Smooth muscle cell (in vitro differentiated cells): ENCODE data around the gene GH2. TPM values are rescaled to one million over a fixed set of nuclear protein-coding genes. Genes with fewer than 3 reads are reported as not detected.
"Not testable (repeated sequence)": the region's sequence is repeated elsewhere in the genome, so short reads cannot be mapped to it uniquely, and the experiment has no call there.

Experiments used
- DNase-seq: peaks from one replicate; lab custom pipeline; 2025; ENCODE audit not compliant: unreplicated experiment; lab: John Stamatoyannopoulos, UW
- H2AFZ ChIP-seq: fragments of 200-600 bp; sonication (generic); 2 replicates; pipeline ENCODE4 v1.6.0; 2016; ENCODE audit warnings: antibody characterized with exemption, low read depth, mild to moderate bottlenecking
- H3F3A ChIP-seq: fragments of 200-600 bp; sonication (generic); 2 replicates; pipeline ENCODE4 v1.6.0; 2017; ENCODE audit warnings: antibody characterized with exemption, low read depth
- H3K27ac ChIP-seq: fragments of 200-600 bp; sonication (generic); 2 replicates; pipeline ENCODE4 v1.5.1; 2016; ENCODE audit warnings: low read depth, mild to moderate bottlenecking
- H3K27me3 ChIP-seq: fragments of 200-600 bp; sonication (generic); 2 replicates; pipeline ENCODE4 v1.6.1; 2016; ENCODE audit warnings: low read depth, mild to moderate bottlenecking
- H3K36me3 ChIP-seq: fragments of 200-600 bp; sonication (generic); 2 replicates; pipeline ENCODE4 v1.5.1; 2016; ENCODE audit warnings: low read depth
- H3K4me1 ChIP-seq: fragments of 200-600 bp; sonication (generic); 2 replicates; pipeline ENCODE4 v1.5.1; 2016; ENCODE audit warnings: low read depth
- H3K4me2 ChIP-seq: fragments of 200-600 bp; sonication (generic); 2 replicates; pipeline ENCODE4 v1.6.0; 2016; ENCODE audit warnings: mild to moderate bottlenecking
- H3K4me3 ChIP-seq: fragments of 200-600 bp; sonication (generic); 2 replicates; pipeline ENCODE4 v1.5.1; 2016; ENCODE audit warnings: mild to moderate bottlenecking
- H3K79me2 ChIP-seq: fragments of 200-600 bp; sonication (generic); 2 replicates; pipeline ENCODE4 v1.6.0; 2016; ENCODE audit warnings: low read depth, mild to moderate bottlenecking
- H3K9ac ChIP-seq: fragments of 200-600 bp; sonication (generic); 2 replicates; pipeline ENCODE4 v1.6.0; 2016; ENCODE audit warnings: low read depth
- H3K9me3 ChIP-seq: fragments of 200-600 bp; sonication (generic); replicated peaks from 2 replicates; pipeline ENCODE4 v1.5.1; 2016; ENCODE audit warnings: low read depth
- H4K20me1 ChIP-seq: fragments of 200-600 bp; sonication (generic); 2 replicates; pipeline ENCODE4 v1.6.0; 2016; ENCODE audit warnings: low read depth
- WGBS: methylation state at CpG from one replicate; pipeline ENCODE4 v1.1.7; 2016; ENCODE audit warnings: low lambda C conversion rate; 5-methylcytosine and 5-hydroxymethylcytosine counted together
- polyA plus RNA-seq: library from polyadenylated mRNA; unstranded; fragments of >200 nt; fragmentation: Nextera tagmentation; extraction: Ambion mirVana; gene quantifications from 2 replicates; pipeline ENCODE4 v1.2.1, GENCODE V29; 2016
- total RNA-seq: library from RNA; depleted of rRNA; stranded (reverse); fragments of >200 nt; gene quantifications from 2 replicates; pipeline ENCODE4 v1.2.3, GENCODE V29; 2014
- TF ChIP-seq, protein P1 (sequence below): fragments of 200-600 bp; sonication (generic); IDR thresholded peaks from 2 replicates; pipeline ENCODE4 v1.5.1; 2017; ENCODE audit warnings: borderline replicate concordance, mild to moderate bottlenecking, antibody characterized with exemption; ENCODE audit not compliant: insufficient read depth, poor library complexity, severe bottlenecking

Gene GH2
- total and polyA plus RNA-seq, 2 experiments from 2014 or later, result not detected

DNA sequence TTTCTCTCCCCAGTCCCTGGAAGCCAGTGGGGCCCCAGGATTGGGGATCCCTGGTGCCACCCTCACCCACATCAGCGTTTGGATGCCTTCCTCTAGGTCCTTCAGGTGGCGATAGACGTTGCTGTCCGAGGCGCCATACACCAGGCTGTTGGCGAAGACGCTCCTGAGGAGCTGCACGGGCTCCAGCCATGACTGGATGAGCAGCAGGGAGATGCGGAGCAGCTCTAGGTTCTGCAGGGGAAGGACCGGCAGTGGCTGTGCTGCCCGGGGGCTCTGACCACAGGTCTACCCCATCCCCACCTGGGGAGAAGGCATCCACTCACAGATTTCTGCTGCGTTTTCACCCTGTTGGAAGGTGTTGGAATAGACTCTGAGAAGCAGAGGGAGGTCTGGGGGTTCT lies 1.0 kb downstream of the GH2 start:
- DNase-seq, result no peak
- Histone ChIP-seq H3F3A (no peaks in the 10 kb centered on the region), H3K79me2 (no peaks in the 10 kb centered on the region), H3K4me3 (no peak overlapping the region), H3K4me1 (no peaks in the 10 kb centered on the region), H3K36me3 (no peaks in the 10 kb centered on the region), H3K4me2 (no peak overlapping the region), H3K9ac (no peak overlapping the region), H4K20me1 (no peaks in the 10 kb centered on the region), H2AFZ (no peak overlapping the region), H3K27me3 (no peaks in the 10 kb centered on the region), H3K9me3 (no peaks in the 10 kb centered on the region), H3K27ac (no peak overlapping the region)
- WGBS, result 85% methylated on average over 12 of the region's 12 CpGs
- TF ChIP-seq, protein P1, sequence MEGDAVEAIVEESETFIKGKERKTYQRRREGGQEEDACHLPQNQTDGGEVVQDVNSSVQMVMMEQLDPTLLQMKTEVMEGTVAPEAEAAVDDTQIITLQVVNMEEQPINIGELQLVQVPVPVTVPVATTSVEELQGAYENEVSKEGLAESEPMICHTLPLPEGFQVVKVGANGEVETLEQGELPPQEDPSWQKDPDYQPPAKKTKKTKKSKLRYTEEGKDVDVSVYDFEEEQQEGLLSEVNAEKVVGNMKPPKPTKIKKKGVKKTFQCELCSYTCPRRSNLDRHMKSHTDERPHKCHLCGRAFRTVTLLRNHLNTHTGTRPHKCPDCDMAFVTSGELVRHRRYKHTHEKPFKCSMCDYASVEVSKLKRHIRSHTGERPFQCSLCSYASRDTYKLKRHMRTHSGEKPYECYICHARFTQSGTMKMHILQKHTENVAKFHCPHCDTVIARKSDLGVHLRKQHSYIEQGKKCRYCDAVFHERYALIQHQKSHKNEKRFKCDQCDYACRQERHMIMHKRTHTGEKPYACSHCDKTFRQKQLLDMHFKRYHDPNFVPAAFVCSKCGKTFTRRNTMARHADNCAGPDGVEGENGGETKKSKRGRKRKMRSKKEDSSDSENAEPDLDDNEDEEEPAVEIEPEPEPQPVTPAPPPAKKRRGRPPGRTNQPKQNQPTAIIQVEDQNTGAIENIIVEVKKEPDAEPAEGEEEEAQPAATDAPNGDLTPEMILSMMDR, result no peak

DNA sequence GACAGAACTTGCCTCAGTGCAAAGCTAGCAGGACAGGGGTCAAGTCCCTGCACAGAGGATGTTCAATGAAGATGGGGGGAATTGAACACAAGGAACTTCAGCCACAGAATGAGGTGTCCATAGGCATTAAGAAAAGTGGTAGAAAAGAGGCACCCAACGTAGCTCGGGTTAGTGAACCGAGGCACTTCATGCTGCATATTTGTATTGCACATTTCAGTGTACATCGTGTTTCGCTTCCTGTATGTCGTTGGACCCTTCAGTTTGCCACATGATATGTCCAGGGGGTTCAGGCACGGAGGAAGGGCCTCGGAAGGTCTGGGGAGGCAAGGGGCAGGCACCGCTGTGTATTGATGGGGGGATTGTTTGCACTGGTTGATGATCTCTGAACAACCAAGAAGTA lies 3.3 kb downstream of the GH2 start:
- H3F3A ChIP-seq, H4K20me1 ChIP-seq, H3K9ac ChIP-seq, H3K79me2 ChIP-seq, DNase-seq, H3K4me2 ChIP-seq, H2AFZ ChIP-seq, H3K4me3 ChIP-seq, H3K27me3 ChIP-seq, H3K36me3 ChIP-seq, H3K27ac ChIP-seq, H3K9me3 ChIP-seq, H3K4me1 ChIP-seq: not testable (repeated sequence)
- 94% methylated on average over 9 of the region's 9 CpGs for WGBS

DNA sequence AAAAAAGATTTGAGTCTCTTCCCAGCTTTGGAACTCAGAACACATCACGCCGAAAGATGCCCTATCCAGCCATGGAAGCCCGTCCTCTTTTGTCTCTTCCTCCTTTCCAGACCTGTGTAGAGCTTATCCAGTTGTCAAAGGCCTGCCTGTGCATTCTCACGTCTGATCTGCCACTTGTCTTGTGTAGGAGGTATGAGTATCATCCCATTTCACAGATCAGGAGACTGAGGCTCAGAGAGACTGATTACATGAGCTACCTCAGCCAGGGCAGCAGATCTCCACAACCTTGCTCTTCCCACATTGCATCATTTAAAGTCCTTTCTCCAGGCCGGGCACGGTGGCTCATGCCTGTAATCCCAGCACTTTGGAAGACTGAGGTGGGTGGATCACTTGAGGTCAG lies 7.1 kb downstream of the GH2 start:
- not testable (repeated sequence) for H3K27ac ChIP-seq, H3K36me3 ChIP-seq, H4K20me1 ChIP-seq, H3F3A ChIP-seq, H3K4me3 ChIP-seq, H3K79me2 ChIP-seq, H3K4me2 ChIP-seq, DNase-seq, H3K9ac ChIP-seq, H3K27me3 ChIP-seq, H3K4me1 ChIP-seq, H3K9me3 ChIP-seq, H2AFZ ChIP-seq
- WGBS, result 90% methylated on average over 6 of the region's 6 CpGs

DNA sequence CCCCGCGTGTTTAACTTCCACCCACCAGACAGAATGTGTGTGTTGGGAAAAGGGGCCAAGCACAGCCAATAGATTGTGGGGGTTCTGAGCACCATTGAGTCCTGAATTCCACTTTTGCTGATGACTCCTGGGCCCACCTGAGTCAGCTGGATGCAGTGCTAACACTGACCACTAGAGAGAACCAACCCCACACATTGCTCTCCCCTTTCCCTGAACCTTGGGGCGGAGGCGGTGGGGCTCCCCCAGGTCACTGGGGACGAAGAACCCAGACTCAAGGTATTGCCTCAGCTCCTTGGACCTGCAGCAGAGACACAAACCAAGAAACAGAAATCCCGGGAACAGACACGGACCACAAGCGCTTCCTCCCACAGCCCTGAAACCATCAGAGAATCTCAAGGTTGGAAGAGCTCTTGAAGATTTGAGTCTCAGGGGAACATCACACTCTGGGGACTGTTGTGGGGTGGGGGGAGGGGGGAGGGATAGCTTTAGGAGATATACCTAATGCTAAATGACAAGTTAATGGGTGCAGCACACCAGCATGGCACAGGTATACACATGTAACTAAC lies 7.6 kb downstream of the GH2 start:
- not testable (repeated sequence) for H3K27me3 ChIP-seq, H4K20me1 ChIP-seq, H3F3A ChIP-seq, H3K27ac ChIP-seq, H3K4me2 ChIP-seq, H3K4me1 ChIP-seq, H3K4me3 ChIP-seq, H3K9ac ChIP-seq, H3K79me2 ChIP-seq, H3K9me3 ChIP-seq, H2AFZ ChIP-seq, DNase-seq, H3K36me3 ChIP-seq
- 86% methylated on average over 6 of the region's 8 CpGs for WGBS

DNA sequence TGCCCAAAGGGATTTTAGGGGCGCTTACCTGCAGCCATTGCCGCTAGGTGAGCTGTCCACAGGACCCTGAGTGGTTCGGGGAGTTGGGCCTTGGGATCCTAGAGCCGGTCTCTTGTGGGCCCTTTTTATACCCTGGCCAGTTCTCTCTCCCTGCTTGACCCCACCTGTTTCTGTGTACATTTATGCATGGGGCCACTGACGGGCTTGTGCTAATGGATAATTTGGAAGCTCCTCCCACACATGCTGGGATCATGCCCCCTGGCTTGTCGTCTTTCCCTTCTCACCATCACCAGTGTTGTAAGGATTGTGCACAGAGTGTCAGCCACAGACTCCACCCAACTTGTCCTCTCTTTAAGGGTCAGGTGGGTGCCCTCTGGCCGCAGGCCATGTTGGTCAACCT lies 8.2 kb downstream of the GH2 start, which contains the start of gene CSH2:
CSH2 (minus strand) TSS at position 101 of the 400 bp plus-strand sequence; CDS start at position 38, 63 bp downstream.
- not testable (repeated sequence) for H3K4me2 ChIP-seq, H3K36me3 ChIP-seq, H3K27me3 ChIP-seq, H3K79me2 ChIP-seq, H3K4me1 ChIP-seq, H3K9ac ChIP-seq, H4K20me1 ChIP-seq, H3K4me3 ChIP-seq, H3K9me3 ChIP-seq, H3K27ac ChIP-seq, H2AFZ ChIP-seq, DNase-seq, H3F3A ChIP-seq
- 90% methylated on average over 4 of the region's 7 CpGs for WGBS

DNA sequence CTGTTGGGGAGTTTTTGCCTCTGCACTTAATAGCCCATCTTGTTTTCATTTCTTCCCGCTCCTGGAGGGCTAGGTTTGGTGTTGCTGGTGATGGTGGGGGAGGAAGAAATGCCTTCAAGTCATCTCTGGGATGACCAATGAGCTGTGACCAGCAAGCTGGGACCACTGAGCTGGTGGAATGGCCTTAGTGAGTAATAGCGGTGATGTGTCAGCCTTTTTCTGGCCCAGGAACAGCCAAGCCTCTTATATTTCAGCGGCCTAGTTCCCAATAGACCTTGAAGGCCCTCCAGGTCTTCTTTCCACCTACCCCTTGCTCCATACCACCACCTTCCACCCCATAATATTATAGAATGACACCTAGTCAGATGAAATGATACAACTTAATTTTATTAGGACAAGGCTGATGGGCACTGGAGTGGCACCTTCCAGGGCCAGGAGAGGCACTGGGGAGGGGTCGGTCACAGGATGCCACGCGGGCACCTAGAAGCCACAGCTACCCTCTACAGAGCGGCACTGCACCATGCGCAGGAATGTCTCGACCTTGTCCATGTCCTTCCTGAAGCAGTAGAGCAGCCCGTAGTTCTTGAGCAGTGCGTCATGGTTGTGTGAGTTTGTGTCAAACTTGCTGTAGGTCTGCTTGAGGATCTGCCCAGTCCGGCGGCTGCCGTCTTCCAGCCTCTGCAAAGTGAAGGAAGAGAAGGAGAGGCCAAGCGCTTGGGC lies 9.9 kb downstream of the GH2 start:
- whole genome bisulfite sequencing, result 95% methylated on average over 15 of the region's 15 CpGs
- H3K9me3 ChIP-seq, H3K27me3 ChIP-seq, H2AFZ ChIP-seq, H3F3A ChIP-seq, H3K9ac ChIP-seq, H3K27ac ChIP-seq, H3K4me2 ChIP-seq, H4K20me1 ChIP-seq, H3K36me3 ChIP-seq, H3K79me2 ChIP-seq, DNase-seq, H3K4me3 ChIP-seq, H3K4me1 ChIP-seq: not testable (repeated sequence)

DNA sequence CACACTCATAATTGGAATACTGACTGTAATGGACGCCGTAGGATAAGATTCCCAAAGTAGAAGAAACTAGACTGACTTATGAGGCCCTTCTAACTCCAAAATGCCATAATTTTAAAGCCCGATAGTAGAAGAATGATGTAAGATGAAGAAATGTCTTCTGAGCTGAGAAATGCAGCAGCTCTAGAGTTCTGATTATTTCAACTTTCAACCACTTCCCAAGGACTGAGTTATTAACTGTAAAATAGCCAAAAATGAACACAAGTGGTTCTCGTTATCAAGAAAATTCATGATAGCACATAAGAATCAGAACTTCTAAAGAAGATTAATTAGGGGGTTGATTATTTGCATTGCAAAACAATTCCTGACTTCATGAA lies 11.5 kb downstream of the GH2 start:
- H2AFZ ChIP-seq, DNase-seq, H3K27me3 ChIP-seq, H3F3A ChIP-seq, H3K4me3 ChIP-seq, H3K79me2 ChIP-seq, H3K4me1 ChIP-seq, H3K9ac ChIP-seq, H3K36me3 ChIP-seq, H3K9me3 ChIP-seq, H3K4me2 ChIP-seq, H3K27ac ChIP-seq, H4K20me1 ChIP-seq: not testable (repeated sequence)
- WGBS, result 84% methylated on average over 4 of the region's 4 CpGs
